GM19438 (cell line): Measurements from ENCODE around the gene MAPKAPK5.
"Not testable (repeated sequence)": the region's sequence is repeated elsewhere in the genome, so short reads cannot be mapped to it uniquely, and the experiment has no call there.

Experiments
- ATAC-seq: cut with Tn5 transposase; IDR thresholded peaks from one replicate; pipeline ENCODE4 v1.9.1; 2021; ENCODE audit warnings: low read depth; ENCODE audit not compliant: unreplicated experiment

Gene MAPKAPK5, protein sequence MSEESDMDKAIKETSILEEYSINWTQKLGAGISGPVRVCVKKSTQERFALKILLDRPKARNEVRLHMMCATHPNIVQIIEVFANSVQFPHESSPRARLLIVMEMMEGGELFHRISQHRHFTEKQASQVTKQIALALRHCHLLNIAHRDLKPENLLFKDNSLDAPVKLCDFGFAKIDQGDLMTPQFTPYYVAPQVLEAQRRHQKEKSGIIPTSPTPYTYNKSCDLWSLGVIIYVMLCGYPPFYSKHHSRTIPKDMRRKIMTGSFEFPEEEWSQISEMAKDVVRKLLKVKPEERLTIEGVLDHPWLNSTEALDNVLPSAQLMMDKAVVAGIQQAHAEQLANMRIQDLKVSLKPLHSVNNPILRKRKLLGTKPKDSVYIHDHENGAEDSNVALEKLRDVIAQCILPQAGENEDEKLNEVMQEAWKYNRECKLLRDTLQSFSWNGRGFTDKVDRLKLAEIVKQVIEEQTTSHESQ

GRCh38 chr12:111841750-111842555 lies at the start of gene MAPKAPK5:
Gene MAPKAPK5, plus strand, starts transcription at chr12:111842228. Its CDS starts 506 bp downstream, at chr12:111842734.
- peak; percentile 71 for ATAC-seq

GRCh38 chr12:111792856-111793235 lies 49.2 kb upstream of the MAPKAPK5 start:
- no peak for ATAC-seq

- no peak for ATAC-seq
Observed at GRCh38 chr12:111798182-111798581, 43.8 kb upstream of the MAPKAPK5 start.

DNA sequence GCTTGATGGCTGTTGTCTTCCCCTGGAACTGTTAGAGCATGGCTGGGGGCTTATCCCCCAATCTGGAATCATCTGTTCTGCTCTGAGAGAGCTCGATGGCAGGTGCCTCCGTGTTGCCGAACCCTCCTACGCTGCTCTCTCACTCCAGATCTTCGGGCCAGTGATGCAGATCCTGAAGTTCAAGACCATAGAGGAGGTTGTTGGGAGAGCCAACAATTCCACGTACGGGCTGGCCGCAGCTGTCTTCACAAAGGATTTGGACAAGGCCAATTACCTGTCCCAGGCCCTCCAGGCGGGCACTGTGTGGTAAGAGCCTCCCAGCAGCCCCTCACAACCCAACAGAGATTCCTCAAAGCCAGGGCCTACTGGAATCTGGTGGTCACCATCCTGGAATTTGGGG lies 42.3 kb upstream of the MAPKAPK5 start:
- no peak for ATAC-seq

GRCh38 chr12:111803038-111803626 lies 38.9 kb upstream of the MAPKAPK5 start:
- no peak for ATAC-seq

- no peak for ATAC-seq
Observed at GRCh38 chr12:111803851-111804250, 38.2 kb upstream of the MAPKAPK5 start.

DNA sequence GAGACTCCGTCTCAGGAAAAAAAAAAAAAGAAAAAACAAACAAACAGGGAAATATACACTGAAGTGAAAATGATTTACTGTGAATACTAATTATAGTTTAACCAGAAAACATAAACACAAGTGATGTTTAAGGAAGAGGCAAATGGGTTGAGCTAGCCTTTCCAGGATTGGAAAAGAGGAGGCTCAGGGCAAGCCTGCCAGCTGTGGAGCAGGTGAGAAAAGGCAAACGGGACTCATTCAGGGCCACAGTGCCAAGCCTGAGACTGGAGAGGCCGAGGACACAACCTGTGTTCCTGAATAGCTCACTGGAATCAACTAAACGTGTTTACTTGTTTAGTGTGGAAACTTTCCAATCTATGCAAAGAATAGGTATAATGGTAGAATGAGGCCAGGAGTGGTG lies 35.7 kb upstream of the MAPKAPK5 start:
- ATAC-seq: no peak

- ATAC-seq: no peak
Observed at GRCh38 chr12:111807232-111807631, 34.8 kb upstream of the MAPKAPK5 start.

GRCh38 chr12:111812881-111813741 lies 28.9 kb upstream of the MAPKAPK5 start:
- no peak for ATAC-seq

DNA sequence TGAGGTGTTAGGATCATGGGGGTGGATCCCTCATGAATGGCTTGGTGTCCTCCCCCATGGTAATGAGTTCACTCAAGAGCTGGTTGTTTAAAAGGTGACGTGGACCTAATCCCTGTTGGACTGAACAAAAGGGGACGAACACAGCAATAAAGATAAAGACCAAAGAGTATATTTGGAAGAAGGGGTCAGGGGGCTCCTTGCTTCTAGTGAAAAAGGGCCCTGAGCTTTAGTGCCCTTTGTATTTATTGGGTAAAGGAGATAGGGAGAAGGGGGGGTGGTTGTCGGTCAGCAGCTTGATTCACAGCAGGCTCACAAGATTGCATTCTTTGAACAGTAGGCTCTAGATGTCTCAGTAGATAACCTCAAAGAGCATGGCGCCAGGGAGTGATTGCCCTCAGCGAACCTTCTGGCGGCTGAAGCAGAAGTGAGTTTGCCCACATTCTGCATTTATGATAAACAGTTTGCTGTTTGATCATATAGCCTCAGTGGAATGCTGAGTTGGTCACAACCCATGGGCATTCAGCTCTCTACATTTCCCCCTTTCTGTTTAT lies 25.9 kb upstream of the MAPKAPK5 start:
- ATAC-seq: no peak

DNA sequence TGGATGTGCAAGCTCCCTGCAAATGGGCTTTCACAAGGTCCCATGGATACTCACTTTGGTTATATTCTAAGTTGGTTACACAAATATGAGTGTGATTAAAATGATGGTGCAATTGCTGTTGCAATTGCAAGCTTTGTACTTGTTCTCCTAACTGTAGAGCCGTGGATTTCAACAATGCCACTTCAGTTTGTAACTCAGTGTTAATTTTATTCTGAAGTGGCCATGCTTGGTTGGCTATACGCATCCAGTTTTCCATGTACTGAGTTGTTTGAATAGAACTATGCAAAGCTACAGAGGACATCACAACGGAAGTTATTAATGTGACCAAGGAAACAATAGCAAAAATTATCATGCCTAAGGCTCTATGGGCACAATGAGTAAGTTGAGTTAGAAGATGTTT lies 25.1 kb upstream of the MAPKAPK5 start:
- not testable (repeated sequence) for ATAC-seq

GRCh38 chr12:111818340-111818739 lies 23.7 kb upstream of the MAPKAPK5 start:
- ATAC-seq: no peak

GRCh38 chr12:111819191-111820158 lies 22.6 kb upstream of the MAPKAPK5 start:
- no peak for ATAC-seq

GRCh38 chr12:111820828-111821227 lies 21.2 kb upstream of the MAPKAPK5 start:
- ATAC-seq: not testable (repeated sequence)

DNA sequence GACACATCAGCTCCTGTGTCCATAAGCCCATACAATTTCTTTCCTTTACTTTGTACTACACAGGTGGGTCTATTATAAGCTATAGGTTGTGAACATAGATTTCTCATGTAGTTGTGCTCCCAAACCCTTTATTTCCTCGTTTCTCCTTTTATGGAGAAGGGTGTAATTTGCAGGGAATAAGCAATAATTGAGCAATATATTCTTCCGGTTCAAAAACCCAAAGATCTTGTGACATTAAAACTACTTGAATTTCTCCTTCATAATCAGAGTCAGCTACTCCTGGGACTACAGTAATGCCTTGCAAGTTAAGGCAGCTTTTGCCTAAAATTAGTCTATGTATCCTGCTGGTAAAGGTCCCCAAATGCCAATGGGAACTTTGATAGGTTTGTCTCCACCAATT lies 19.1 kb upstream of the MAPKAPK5 start:
- ATAC-seq: no peak

DNA sequence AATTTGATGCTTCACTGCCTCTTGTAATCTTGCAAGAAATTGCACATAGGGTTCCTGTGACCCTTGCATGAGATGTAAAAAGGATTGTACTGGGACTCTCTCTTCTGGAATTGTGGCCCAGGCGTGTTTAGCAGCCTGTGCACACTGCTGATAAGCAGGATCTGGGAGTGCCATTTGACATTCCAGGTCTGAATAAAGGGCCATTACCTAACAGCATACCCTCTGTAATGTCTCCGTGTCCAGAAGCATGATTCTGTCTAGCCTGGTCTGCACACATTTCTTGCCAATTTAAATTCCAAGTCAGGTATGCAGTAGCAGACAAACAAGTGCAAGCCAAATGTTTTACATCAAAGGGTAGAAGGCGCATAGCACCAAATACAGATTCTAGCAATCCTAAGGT lies 18.1 kb upstream of the MAPKAPK5 start:
- no peak for ATAC-seq

GRCh38 chr12:111824312-111824711 lies 17.7 kb upstream of the MAPKAPK5 start:
- not testable (repeated sequence) for ATAC-seq

GRCh38 chr12:111825509-111825908 lies 16.5 kb upstream of the MAPKAPK5 start:
- no peak for ATAC-seq

- ATAC-seq: no peak
Observed at GRCh38 chr12:111826316-111826715, 15.7 kb upstream of the MAPKAPK5 start.
